HPDE6-E6E7 (cell line): ENCODE data around the gene UQCRHL.
A peak's percentile ranks its signal among the peaks of the same experiment; 100 is the strongest.

Experiments used
- DNase-seq: peaks from one replicate; pipeline ENCODE4 v3.0.0; 2011; ENCODE audit warnings: missing footprints; ENCODE audit errors: extremely low spot score

UQCRHL gene

DNA sequence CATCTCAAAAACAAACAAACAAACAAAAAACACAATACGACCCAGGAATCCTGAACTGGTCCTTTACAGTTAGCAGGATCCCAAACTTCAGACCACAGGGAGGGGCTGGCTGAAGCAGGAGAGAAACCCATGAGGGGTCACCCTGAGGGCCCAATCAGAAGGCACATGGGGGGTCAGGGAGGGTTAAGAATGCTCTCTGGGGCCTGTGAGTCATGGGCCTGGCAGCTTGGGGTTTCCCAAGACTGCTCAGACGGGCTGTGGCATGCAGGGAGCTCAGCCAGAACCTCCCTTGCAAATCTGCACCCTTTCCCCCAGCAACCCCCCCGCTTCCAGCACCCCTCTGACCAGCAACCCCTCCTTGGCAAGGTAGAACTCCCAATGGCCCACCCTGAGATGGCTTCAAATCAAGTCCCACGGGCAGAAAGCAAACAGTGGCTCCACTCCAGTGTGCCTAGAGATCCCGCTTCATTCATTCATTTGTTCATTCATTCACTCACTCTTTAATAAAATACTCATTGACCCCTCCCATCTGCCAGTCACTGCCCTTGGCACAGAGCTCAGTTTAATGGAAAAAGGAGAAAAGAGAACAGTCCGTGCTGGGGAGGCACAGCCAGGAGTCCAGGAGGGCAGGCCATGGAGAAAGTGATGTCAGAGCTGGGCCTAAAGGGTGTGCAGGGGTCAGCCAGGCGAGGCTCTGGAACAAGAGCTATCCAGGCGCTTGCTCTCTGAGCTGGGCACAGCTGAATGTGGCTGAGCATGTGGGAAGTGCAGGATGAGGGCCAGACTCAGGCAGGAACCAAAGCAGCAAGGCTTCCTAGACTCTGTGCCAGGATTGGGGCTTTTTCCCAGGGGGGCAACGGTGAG is 8.2 kb downstream of the UQCRHL start:
- DNase-seq = peak; percentile 94

GRCh38 chr1:15797614-15798390 is 9.6 kb downstream of the UQCRHL start:
- DNase-seq = no peak

GRCh38 chr1:15796086-15796462 is 11.4 kb downstream of the UQCRHL start:
- no peak for DNase-seq

GRCh38 chr1:15788624-15789301 is 18.7 kb downstream of the UQCRHL start:
- peak; percentile 67 for DNase-seq

GRCh38 chr1:15786581-15786980 is 20.9 kb downstream of the UQCRHL start:
- no peak for DNase-seq

GRCh38 chr1:15785683-15786082 is 21.8 kb downstream of the UQCRHL start:
- no peak for DNase-seq

- DNase-seq = no peak
These were observed 29.3 kb downstream of the UQCRHL start for GRCh38 chr1:15777909-15778707.

GRCh38 chr1:15775706-15776105 is 31.7 kb downstream of the UQCRHL start:
- DNase-seq = no peak

- no peak for DNase-seq
These were observed 35.5 kb downstream of the UQCRHL start for GRCh38 chr1:15771836-15772515.

DNA sequence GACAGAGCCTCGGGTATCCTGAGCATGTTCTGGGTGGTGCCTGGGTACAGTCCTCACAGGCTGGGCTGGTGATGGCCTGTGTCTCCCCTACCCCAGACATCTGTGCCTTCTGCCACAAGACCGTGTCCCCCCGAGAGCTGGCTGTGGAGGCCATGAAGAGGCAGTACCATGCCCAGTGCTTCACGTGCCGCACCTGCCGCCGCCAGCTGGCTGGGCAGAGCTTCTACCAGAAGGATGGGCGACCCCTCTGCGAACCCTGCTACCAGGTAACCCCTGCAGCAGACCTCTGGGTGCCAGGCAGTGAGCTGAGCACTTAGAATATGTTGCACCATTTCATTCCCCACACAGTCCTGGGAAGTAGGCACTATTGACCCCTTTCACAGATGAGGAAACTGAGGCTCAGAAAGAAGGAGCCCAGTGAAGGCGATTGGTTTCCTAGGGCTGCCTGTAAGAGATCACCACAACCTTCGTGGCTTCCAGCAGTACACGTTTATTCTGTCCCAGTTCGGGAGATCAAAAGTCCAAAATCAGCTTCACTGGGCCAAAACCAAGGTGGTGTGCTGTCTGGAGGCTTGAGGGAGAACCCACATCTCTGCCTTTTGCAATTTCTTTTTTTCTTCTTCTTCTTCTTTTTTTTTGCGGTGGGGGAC is 37.0 kb downstream of the UQCRHL start:
- DNase-seq = no peak

- DNase-seq = no peak
These were observed 39.1 kb downstream of the UQCRHL start for GRCh38 chr1:15768388-15768787.

GRCh38 chr1:15767941-15768340 is 39.5 kb downstream of the UQCRHL start:
- no peak for DNase-seq

- peak; percentile 99 for DNase-seq
These were observed 41.8 kb downstream of the UQCRHL start for GRCh38 chr1:15765495-15766194.

GRCh38 chr1:15764890-15765289 is 42.6 kb downstream of the UQCRHL start:
- DNase-seq = no peak

DNA sequence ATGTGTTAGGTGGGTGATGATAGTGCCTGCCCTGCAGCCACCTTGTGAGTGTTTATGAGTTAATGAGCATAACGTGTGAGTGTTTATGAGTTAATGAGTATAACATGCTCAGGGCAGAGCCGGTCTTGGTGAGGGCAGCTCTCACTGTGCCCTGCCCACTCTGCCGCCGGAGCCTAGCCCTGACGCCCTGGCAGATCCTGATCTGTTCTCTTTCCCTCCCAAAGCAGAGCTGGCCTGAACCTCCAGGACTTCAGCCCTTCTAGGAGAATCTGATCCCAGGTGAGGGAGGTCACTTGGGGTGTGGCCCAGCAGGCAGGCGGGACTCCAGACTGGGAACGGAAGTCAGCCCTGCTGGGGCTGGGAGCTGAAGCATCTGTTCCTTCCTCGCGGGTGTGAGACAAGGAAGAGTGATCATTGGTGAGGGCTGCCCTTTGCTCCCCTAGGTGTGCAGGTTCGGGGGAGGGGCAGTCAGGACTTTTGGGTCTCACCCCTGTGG is 43.1 kb downstream of the UQCRHL start:
- no peak for DNase-seq

GRCh38 chr1:15762546-15762945 is 44.9 kb downstream of the UQCRHL start:
- no peak for DNase-seq

DNA sequence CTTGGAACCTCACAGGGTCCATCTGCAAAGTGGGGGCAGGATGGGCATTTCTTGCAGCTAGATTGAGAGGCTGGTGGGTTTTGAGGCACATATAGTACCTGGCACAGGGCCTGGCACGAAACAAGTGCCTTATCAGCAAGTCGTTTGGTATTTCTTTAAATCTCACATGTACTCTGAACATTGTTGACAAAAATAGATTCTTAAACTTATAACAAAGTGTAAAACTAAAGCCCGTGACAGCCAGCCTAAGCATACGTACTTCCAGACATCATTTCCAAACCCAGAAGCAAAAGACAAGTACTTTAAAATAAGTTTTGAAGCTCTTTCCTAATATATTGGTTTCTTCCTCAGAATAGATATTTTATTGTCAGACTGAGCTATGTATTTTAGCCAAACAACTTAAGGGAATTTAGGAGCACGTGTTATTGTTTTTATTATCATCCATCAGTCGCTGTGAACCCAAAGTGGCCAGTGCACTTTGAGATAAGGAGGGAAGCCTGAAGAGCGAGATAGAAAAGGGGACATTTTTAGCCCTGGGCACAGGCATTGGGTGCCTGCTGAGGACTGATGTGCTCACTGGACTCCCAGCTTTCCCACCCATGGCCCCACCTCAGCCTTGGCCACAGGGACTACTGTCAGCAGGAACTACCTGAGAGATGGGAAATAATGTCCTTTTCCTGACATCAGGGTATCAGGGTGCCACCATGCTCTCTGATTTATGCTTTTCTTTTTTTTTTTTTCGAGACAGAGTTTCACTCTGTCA is 45.9 kb downstream of the UQCRHL start:
- no peak for DNase-seq

- DNase-seq = no peak
These were observed 46.8 kb downstream of the UQCRHL start for GRCh38 chr1:15760520-15761211.
